Right lobe of liver (tissue), 6 donors: Measurements from ENCODE around the gene TPR. TPM values are rescaled to one million over a fixed set of nuclear protein-coding genes. Genes with fewer than 3 reads are reported as not detected.
"Not testable (repeated sequence)": the region's sequence is repeated elsewhere in the genome, so short reads cannot be mapped to it uniquely, and the experiment has no call there.

Experiments used
- ATAC-seq, 4 donors: fragments of 200-7000 bp; cut with Tn5 transposase; one replicate each; pipeline ENCODE4 v1.9.1; 2020; ENCODE audit warnings: mild to moderate bottlenecking in 4 of 4, moderate library complexity in 4 of 4
- DNase-seq, 3 donors: peaks; one replicate each; pipeline ENCODE4 v3.0.0-alpha.2; 2020
- H3K27ac ChIP-seq, 3 donors: fragments of 200-600 bp; one replicate each; pipeline ENCODE4 v1.8.0; 2022
- H3K27me3 ChIP-seq, 2 donors: fragments of 200-600 bp; one replicate each; pipeline ENCODE4 v1.8.0; 2022
- H3K36me3 ChIP-seq, 4 donors: fragments of 200-600 bp; sonication (generic) in 1 of 4; one replicate each; pipeline versions ENCODE4 v1.5.1 to v1.8.0; 2017 to 2022; ENCODE audit warnings: control low read depth in 1 of 4
- H3K4me1 ChIP-seq, 4 donors: fragments of 200-600 bp; sonication (generic) in 1 of 4; one replicate each; pipeline versions ENCODE4 v1.5.1 to v1.8.0; 2017 to 2022; ENCODE audit warnings: control low read depth in 1 of 4
- H3K4me3 ChIP-seq, 3 donors: fragments of 200-600 bp; one replicate each; pipeline ENCODE4 v1.8.0; 2022
- H3K9me3 ChIP-seq, 4 donors: fragments of 200-600 bp; sonication (generic) in 1 of 4; one replicate each; pipeline versions ENCODE4 v1.5.1 to v1.8.0; 2017 to 2022; ENCODE audit warnings: control low read depth in 1 of 4
- POLR2A ChIP-seq: fragments of 450-650 bp; IDR thresholded peaks from one replicate; pipeline ENCODE4 v1.6.1; 2017; ENCODE audit warnings: antibody characterized with exemption, mild to moderate bottlenecking
- WGBS: methylation state at CpG from one replicate; pipeline ENCODE4 v1.1.6; 2018; ENCODE audit warnings: low coverage, low lambda C conversion rate; ENCODE audit not compliant: insufficient coverage; ENCODE audit errors: missing lambda C conversion rate; 5-methylcytosine and 5-hydroxymethylcytosine counted together
- intact Hi-C, 2 donors: fragments of 100-400 bp; cut with DNase I; formaldehyde crosslinking; loops; one replicate each; pipeline versions ENCODE4 v1.11.2 to v1.14.1; 2022
- total RNA-seq, 6 experiments: library from RNA; depleted of rRNA in 2 of 6; stranded (reverse); fragments of >200 nt in 2 of 6; fragmentation: NEBNext Ultra II Directional in 3 of 6; extraction: Animal tissue kit (Norgen Biotek cat#: 25700) in 3 of 6; gene quantifications; one replicate each; pipeline versions ENCODE4 v1.1.0 to v1.2.4, GENCODE V29; 2016 to 2023
- TF ChIP-seq, protein P1 (sequence below), 4 donors: fragments of 200-600 bp in 3 of 4; fragments of 450-650 bp in 1 of 4; IDR thresholded peaks; one replicate each; pipeline versions ENCODE4 v1.5.1 to v1.8.0; 2016 to 2022; ENCODE audit warnings: antibody characterized with exemption in 4 of 4, mild to moderate bottlenecking in 2 of 4
- donor health status: DM: no; HTN: yes; CAD: no.
- donor health status: DM: no; HTN: no; CAD: no.
- donor health status: DM: no; HTN: no; CAD: no.
- donor health status: DM: no; HTN: yes; CAD: no.
- donor health status: DM: no; HTN: yes; CAD: no.

TPR gene
- total RNA-seq, 6 experiments from 2014 or later: 19.0 to 35.9 (median 31.8) TPM

DNA sequence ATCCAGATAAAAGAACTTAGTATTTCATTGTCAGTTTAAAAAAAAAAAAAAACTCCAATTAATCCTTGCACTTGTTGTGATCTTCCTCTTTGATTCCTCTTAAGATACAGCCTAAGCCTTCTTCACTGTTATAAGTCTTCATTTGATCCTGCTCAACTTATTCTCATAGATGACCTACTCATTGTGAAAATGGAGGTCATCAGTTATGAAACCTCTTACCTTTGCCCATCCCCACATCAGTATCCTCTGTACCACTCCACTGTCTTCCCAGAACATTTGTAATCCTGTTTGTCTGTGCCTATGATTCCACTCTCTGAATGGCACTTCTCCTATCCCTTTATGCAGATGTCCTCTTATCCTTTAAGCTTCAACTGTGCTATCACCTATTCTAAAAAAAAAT is 28.6 kb upstream of the TPR start:
- Histone ChIP-seq H3K4me3 (no peak overlapping the region), H3K27me3 (no peaks in the 10 kb centered on the region), H3K27ac (no peak overlapping the region), H3K4me1 (no peaks in the 10 kb centered on the region), H3K9me3 (no peaks in the 10 kb centered on the region), H3K36me3 (peaks cover 0 to 34% (median 19%) of the 10 kb centered on the region in 4 donors)
- DNase-seq (no peak), ATAC-seq (no peak)
- no peak for TF ChIP-seq POLR2A
- TF ChIP-seq, protein P1, sequence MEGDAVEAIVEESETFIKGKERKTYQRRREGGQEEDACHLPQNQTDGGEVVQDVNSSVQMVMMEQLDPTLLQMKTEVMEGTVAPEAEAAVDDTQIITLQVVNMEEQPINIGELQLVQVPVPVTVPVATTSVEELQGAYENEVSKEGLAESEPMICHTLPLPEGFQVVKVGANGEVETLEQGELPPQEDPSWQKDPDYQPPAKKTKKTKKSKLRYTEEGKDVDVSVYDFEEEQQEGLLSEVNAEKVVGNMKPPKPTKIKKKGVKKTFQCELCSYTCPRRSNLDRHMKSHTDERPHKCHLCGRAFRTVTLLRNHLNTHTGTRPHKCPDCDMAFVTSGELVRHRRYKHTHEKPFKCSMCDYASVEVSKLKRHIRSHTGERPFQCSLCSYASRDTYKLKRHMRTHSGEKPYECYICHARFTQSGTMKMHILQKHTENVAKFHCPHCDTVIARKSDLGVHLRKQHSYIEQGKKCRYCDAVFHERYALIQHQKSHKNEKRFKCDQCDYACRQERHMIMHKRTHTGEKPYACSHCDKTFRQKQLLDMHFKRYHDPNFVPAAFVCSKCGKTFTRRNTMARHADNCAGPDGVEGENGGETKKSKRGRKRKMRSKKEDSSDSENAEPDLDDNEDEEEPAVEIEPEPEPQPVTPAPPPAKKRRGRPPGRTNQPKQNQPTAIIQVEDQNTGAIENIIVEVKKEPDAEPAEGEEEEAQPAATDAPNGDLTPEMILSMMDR (IDR thresholded peaks at IDR 0.05): no peak
- intact Hi-C loops: no loop called here

DNA sequence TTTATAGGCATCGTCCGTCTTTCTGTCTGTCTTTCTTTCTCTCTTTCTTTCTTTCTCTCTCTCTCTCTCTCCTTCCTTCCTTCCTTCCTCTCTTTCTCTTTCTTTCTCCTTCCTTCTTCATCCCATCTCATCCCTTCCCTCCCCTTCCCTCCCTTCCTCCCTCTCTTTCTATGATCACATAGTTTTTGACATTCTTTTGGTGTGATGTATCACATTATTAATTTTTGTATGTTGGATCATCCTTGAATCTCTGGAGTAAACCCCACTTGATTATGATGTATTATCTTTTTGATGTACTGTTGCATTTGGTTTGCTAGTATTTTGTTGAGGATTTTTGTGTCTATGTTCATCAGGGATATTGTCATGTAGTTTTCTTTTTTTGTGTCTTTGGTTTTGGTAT is 26.4 kb upstream of the TPR start:
- intact Hi-C loops, DNase-seq, H3K9me3 ChIP-seq, H3K27me3 ChIP-seq, H3K4me3 ChIP-seq, ATAC-seq, H3K27ac ChIP-seq, H3K4me1 ChIP-seq: not testable (repeated sequence)
- H3K36me3 ChIP-seq: peaks cover 0 to 38% (median 14%) of the 10 kb centered on the region in 4 donors
- 95% methylated on average over 2 of the region's 2 CpGs for WGBS

DNA sequence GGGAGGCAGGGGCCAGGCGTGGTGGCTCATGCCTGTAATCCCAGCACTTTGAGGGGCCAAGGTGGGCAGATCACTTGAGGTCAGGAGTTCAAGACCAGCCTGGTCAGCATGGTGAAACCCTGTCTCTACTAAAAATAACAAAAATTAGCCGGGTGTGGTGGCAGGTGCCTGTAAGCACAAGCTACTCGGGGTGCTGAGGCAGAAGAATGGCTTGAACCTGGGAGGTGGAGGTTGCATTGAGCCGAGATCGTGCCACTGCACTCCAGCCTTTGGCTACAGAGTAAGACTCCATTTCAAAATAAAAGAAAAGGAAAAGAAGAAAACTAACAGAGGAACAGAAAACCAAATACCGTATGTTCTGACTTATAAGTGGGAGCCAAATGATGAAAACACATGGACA is 17.7 kb upstream of the TPR start:
- H3K9me3 ChIP-seq, DNase-seq, H3K4me1 ChIP-seq, H3K27me3 ChIP-seq, ATAC-seq, H3K27ac ChIP-seq, H3K4me3 ChIP-seq, intact Hi-C loops: not testable (repeated sequence)
- peaks cover 0 to 71% (median 30%) of the 10 kb centered on the region in 4 donors for H3K36me3 ChIP-seq
- 98% methylated on average over 5 of the region's 6 CpGs for WGBS

DNA sequence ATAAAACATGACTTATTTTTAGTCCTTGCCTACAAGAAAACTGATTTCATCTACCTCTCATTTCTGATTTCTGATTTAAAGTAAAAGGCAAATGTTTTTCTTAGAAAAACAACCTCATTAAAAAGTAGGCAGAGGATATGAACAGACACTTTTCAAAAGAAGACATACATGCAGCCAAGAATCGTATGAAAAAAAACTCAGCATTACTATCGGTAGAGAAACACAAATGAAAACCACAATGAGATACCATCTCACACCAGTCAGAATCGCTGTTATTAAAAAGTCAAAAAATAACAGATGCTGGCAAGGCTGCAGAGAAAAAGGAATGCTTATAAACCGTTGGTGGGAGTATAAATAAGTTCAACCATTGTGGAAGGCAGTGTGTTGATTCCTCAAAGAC is 16.8 kb upstream of the TPR start:
- H3K27me3 ChIP-seq: no peaks in the 10 kb centered on the region
- ATAC-seq (no peak), DNase-seq (no peak)
- no peak overlapping the region for H3K4me3 ChIP-seq
- intact Hi-C loops: no loop called here
- H3K27ac ChIP-seq: no peak overlapping the region
- no peaks in the 10 kb centered on the region for H3K9me3 ChIP-seq
- no peak for TF ChIP-seq POLR2A
- TF ChIP-seq, protein P1 (IDR thresholded peaks at IDR 0.05): no peak
- peaks cover 0 to 66% (median 30%) of the 10 kb centered on the region in 4 donors for H3K36me3 ChIP-seq
- H3K4me1 ChIP-seq: peaks cover 0 to 7% (median 0%) of the 10 kb centered on the region in 4 donors
- WGBS: 90% methylated on average over 4 of the region's 4 CpGs

DNA sequence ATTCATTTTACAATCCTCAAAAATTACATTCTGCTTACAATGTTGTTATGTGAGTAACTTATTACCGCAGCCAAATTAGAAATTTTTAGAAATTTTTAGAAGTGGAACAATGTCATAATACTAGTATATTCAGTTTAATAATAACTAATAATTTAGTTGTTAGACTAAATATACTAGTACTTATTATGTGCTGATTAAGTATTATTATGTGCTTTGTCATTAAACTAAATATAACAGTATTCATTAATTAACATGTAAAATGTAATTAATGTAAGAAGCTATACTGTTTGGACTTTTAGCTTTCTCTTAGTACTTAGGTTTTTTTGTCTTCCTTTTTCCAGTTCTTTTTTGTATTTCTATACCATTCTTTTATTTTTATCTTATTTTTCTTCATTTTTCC is 15.9 kb upstream of the TPR start:
- WGBS: 93% methylated on average over 1 of the region's 1 CpG
- no peak overlapping the region for H3K27ac ChIP-seq

More for the DNA sequence above, 15.9 kb upstream of the TPR start:
- TF ChIP-seq, protein P1 (IDR thresholded peaks at IDR 0.05): no peak
- no peak for TF ChIP-seq POLR2A
- H3K27me3 ChIP-seq: no peaks in the 10 kb centered on the region
- intact Hi-C loops: no loop called here
- no peak overlapping the region for H3K4me3 ChIP-seq
- ATAC-seq (no peak), DNase-seq (no peak)
- peaks cover 0 to 12% (median 0%) of the 10 kb centered on the region in 4 donors for H3K4me1 ChIP-seq
- H3K36me3 ChIP-seq: peaks cover 0 to 64% (median 30%) of the 10 kb centered on the region in 4 donors
- H3K9me3 ChIP-seq: no peaks in the 10 kb centered on the region
